CD8-positive, alpha-beta memory T cell (primary cell): Measurements from ENCODE around the gene CAMK4. TPM values are rescaled to one million over a fixed set of nuclear protein-coding genes. Genes with fewer than 3 reads are reported as not detected.

Source experiments
- CTCF ChIA-PET: fragments of 350-600 bp; sonication (Branson Sonifier 250); formaldehyde crosslinking; loops from one replicate; lab custom pipeline; 2021; ENCODE audit warnings: antibody characterized with exemption; lab: Charles Lee
- POLR2A ChIA-PET: fragments of 350-600 bp; sonication (Branson Sonifier 250); formaldehyde crosslinking; loops from one replicate; lab custom pipeline; 2021; ENCODE audit warnings: antibody characterized with exemption; lab: Charles Lee
- DNase-seq, 5 donors: peaks; one replicate each; pipeline versions ENCODE4 v3.0.0 to v3.0.0-alpha.2; 2020 to 2022; ENCODE audit warnings: mixed read lengths in 1 of 5
- H3K27ac ChIP-seq: one replicate; pipeline ENCODE4 v1.7.0; 2013; ENCODE audit warnings: low read depth, mild to moderate bottlenecking, low read length, moderate library complexity
- H3K27me3 ChIP-seq: 2 replicates; pipeline ENCODE4 v1.7.0; 2013; ENCODE audit warnings: low read length, mild to moderate bottlenecking; ENCODE audit not compliant: insufficient read depth, poor library complexity, severe bottlenecking
- H3K36me3 ChIP-seq: 2 replicates; pipeline ENCODE4 v1.7.0; 2013; ENCODE audit warnings: mild to moderate bottlenecking, low read length, moderate library complexity; ENCODE audit not compliant: insufficient read depth
- H3K4me1 ChIP-seq: 2 replicates; pipeline ENCODE4 v1.7.0; 2013; ENCODE audit warnings: mild to moderate bottlenecking, low read length, moderate library complexity; ENCODE audit not compliant: insufficient read depth
- H3K4me3 ChIP-seq: 2 replicates; pipeline ENCODE4 v1.7.0; 2013; ENCODE audit warnings: mild to moderate bottlenecking, low read length
- H3K9me3 ChIP-seq: 2 replicates; pipeline ENCODE4 v1.7.0; 2013; ENCODE audit warnings: mild to moderate bottlenecking, low read length
- H3K27ac Mint-ChIP-seq, 8 donors: one replicate each; pipeline ENCODE4 v1.8.0; 2020 to 2021; ENCODE audit warnings: mixed read lengths in 8 of 8, mild to moderate bottlenecking in 6 of 8, inconsistent platforms in 3 of 8, moderate library complexity in 3 of 8
- H3K27me3 Mint-ChIP-seq, 2 donors: one replicate each; pipeline ENCODE4 v1.8.0; 2020 to 2021; ENCODE audit warnings: mixed read lengths in 2 of 2, mild to moderate bottlenecking in 1 of 2, moderate library complexity in 1 of 2
- H3K36me3 Mint-ChIP-seq, 3 donors: one replicate each; pipeline ENCODE4 v1.8.0; 2020 to 2021; ENCODE audit warnings: mixed read lengths in 3 of 3, inconsistent platforms in 1 of 3, mild to moderate bottlenecking in 1 of 3
- H3K4me1 Mint-ChIP-seq, 3 donors: one replicate each; pipeline ENCODE4 v1.8.0; 2020 to 2021; ENCODE audit warnings: mixed read lengths in 3 of 3, inconsistent platforms in 1 of 3, mild to moderate bottlenecking in 1 of 3
- H3K4me3 Mint-ChIP-seq, 7 donors: one replicate each; pipeline ENCODE4 v1.8.0; 2020 to 2021; ENCODE audit warnings: mixed read lengths in 7 of 7, mild to moderate bottlenecking in 6 of 7, moderate library complexity in 4 of 7, inconsistent platforms in 2 of 7
- H3K9me3 Mint-ChIP-seq, 5 donors: one replicate each; pipeline ENCODE4 v1.8.0; 2020 to 2022; ENCODE audit warnings: mixed read lengths in 5 of 5, mild to moderate bottlenecking in 3 of 5, moderate library complexity in 2 of 5, inconsistent platforms in 1 of 5
- polyA plus RNA-seq: library from polyadenylated mRNA; unstranded; fragments of 300-500 nt; fragmentation: Illumina TruSeq; gene quantifications from one replicate; pipeline ENCODE4 v1.2.3, GENCODE V29; 2021
- total RNA-seq, 2 experiments: library from RNA; stranded (reverse); gene quantifications; one replicate each; pipeline ENCODE4 v1.2.3, GENCODE V29; 2021

The CAMK4 gene
- total and polyA plus RNA-seq, 3 experiments from 2014 or later: 57.4 to 84.5 (median 68.7) TPM

- Mint-ChIP-seq H3K27me3 (no peaks in the 10 kb centered on the region), H3K4me3 (peak overlapping the region; percentile 46 to 80 (median 77)), H3K9me3 (no peaks in the 10 kb centered on the region), H3K27ac (peak overlapping the region; percentile 75 to 99 (median 92)), H3K36me3 (peaks cover 0 to 29% (median 8%) of the 10 kb centered on the region in 3 donors), H3K4me1 (peaks cover 94 to 100% (median 97%) of the 10 kb centered on the region in 3 donors)
- CTCF ChIA-PET: interaction anchor here (0.7 to 3.2 kb wide), 4 partner anchors 9 to 78 kb away, joined by 3 to 26 read pairs (median 10); partner anchors contain the start of gene CAMK4
- Histone ChIP-seq H3K36me3 (no peaks in the 10 kb centered on the region), H3K27me3 (no peaks in the 10 kb centered on the region), H3K4me3 (peak overlapping the region; percentile 35), H3K9me3 (no peaks in the 10 kb centered on the region), H3K27ac (no peak overlapping the region), H3K4me1 (peaks cover 97% of the 10 kb centered on the region)
- DNase-seq: no peak
- POLR2A ChIA-PET: interaction anchor here (0.9 to 1.7 kb wide), 3 partner anchors 10 to 17 kb away, joined by 3 to 6 read pairs (median 3); no protein-coding TSS in a partner anchor
Measured at GRCh38 chr5:111236995-111237394, 12.8 kb downstream of the CAMK4 start.

GRCh38 chr5:111237470-111237869, 13.3 kb downstream of the CAMK4 start:
- no peak for DNase-seq
- POLR2A ChIA-PET: interaction anchor here (0.6 to 1.7 kb wide), 4 partner anchors 11 to 16 kb away, joined by 3 to 6 read pairs (median 3); no protein-coding TSS in a partner anchor
- peak overlapping the region; percentile 75 to 99 (median 92) for H3K27ac Mint-ChIP-seq
- CTCF ChIA-PET: interaction anchor here (1.5 kb wide), 1 partner anchor 41 kb away, joined by 7 read pairs; no protein-coding TSS in a partner anchor
- no peaks in the 10 kb centered on the region for H3K27me3 Mint-ChIP-seq
- Histone ChIP-seq H3K4me1 (peaks cover 97% of the 10 kb centered on the region), H3K27me3 (no peaks in the 10 kb centered on the region), H3K4me3 (peak overlapping the region; percentile 35), H3K9me3 (no peaks in the 10 kb centered on the region), H3K27ac (peak overlapping the region; percentile 2), H3K36me3 (no peaks in the 10 kb centered on the region)
- H3K4me3 Mint-ChIP-seq: peak overlapping the region; percentile 46 to 80 (median 77)
- H3K36me3 Mint-ChIP-seq: peaks cover 0 to 33% (median 10%) of the 10 kb centered on the region in 3 donors
- H3K4me1 Mint-ChIP-seq: peaks cover 92 to 100% (median 97%) of the 10 kb centered on the region in 3 donors
- H3K9me3 Mint-ChIP-seq: no peaks in the 10 kb centered on the region

GRCh38 chr5:111238431-111239225, 14.4 kb downstream of the CAMK4 start:
- Mint-ChIP-seq H3K4me3 (peak overlapping the region; percentile 33 to 80 (median 77)), H3K27ac (peak overlapping the region; percentile 64 to 99 (median 92)), H3K4me1 (peaks cover 92 to 100% (median 98%) of the 10 kb centered on the region in 3 donors), H3K36me3 (peaks cover 0 to 44% (median 11%) of the 10 kb centered on the region in 3 donors), H3K27me3 (no peaks in the 10 kb centered on the region), H3K9me3 (no peaks in the 10 kb centered on the region)
- peak in 1 of 5 donors; percentile 49 for DNase-seq
- Histone ChIP-seq H3K9me3 (no peaks in the 10 kb centered on the region), H3K4me3 (peak overlapping the region; percentile 26), H3K36me3 (no peaks in the 10 kb centered on the region), H3K27ac (no peak overlapping the region), H3K4me1 (peaks cover 97% of the 10 kb centered on the region), H3K27me3 (no peaks in the 10 kb centered on the region)
- CTCF ChIA-PET: interaction anchor here (1.3 to 1.5 kb wide), 2 partner anchors 8 to 15 kb away, joined by 3 to 4 read pairs; no protein-coding TSS in a partner anchor
- POLR2A ChIA-PET: interaction anchor here (0.6 to 0.7 kb wide), 3 partner anchors 17 to 293 kb away, joined by 4 to 6 read pairs (median 6); no protein-coding TSS in a partner anchor

DNA sequence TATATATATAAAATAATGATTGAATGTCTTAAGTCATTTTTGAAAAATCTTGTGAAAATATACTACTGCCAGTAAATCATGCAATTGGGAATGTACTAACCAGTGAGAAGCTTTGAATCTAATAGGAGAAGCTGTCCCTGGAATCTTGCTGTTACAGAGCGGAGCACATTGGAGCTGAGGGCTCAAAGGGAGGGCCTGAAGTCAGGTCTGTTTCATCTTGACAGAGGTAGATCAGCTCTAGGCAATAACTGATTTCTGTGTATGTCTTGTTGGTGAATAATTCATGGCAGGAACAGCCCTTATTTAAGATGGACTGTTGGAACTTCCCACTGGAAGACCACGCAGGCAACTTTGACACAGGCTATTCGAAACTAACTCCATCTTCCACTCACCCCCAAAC, 17.5 kb downstream of the CAMK4 start:
- peaks cover 82 to 98% (median 97%) of the 10 kb centered on the region in 3 donors for H3K4me1 Mint-ChIP-seq
- Histone ChIP-seq H3K4me3 (no peak overlapping the region), H3K9me3 (no peaks in the 10 kb centered on the region), H3K27me3 (no peaks in the 10 kb centered on the region), H3K4me1 (peaks cover 89% of the 10 kb centered on the region), H3K27ac (no peak overlapping the region), H3K36me3 (no peaks in the 10 kb centered on the region)
- no peaks in the 10 kb centered on the region for H3K9me3 Mint-ChIP-seq
- H3K27ac Mint-ChIP-seq: peak overlapping the region in 7 of 8 donors; percentile 25 to 88 (median 44)
- POLR2A ChIA-PET: no interaction called here
- H3K4me3 Mint-ChIP-seq: peak overlapping the region in 1 of 7 donors; percentile 41
- no peaks in the 10 kb centered on the region for H3K27me3 Mint-ChIP-seq
- H3K36me3 Mint-ChIP-seq: peaks cover 0 to 61% (median 15%) of the 10 kb centered on the region in 3 donors
- CTCF ChIA-PET: interaction anchor here (1.0 to 1.3 kb wide), 2 partner anchors 22 to 38 kb away, joined by 3 read pairs; no protein-coding TSS in a partner anchor
- DNase-seq: no peak

GRCh38 chr5:111242606-111243005, 18.4 kb downstream of the CAMK4 start:
- H3K4me1 Mint-ChIP-seq: peaks cover 76 to 93% (median 93%) of the 10 kb centered on the region in 3 donors
- no peaks in the 10 kb centered on the region for H3K27me3 Mint-ChIP-seq
- no peaks in the 10 kb centered on the region for H3K9me3 Mint-ChIP-seq
- Histone ChIP-seq H3K27me3 (no peaks in the 10 kb centered on the region), H3K4me1 (peaks cover 84% of the 10 kb centered on the region), H3K4me3 (no peak overlapping the region), H3K36me3 (no peaks in the 10 kb centered on the region), H3K27ac (no peak overlapping the region), H3K9me3 (no peaks in the 10 kb centered on the region)
- ChIA-PET POLR2A (no interaction called here), CTCF (no interaction called here)
- no peak for DNase-seq
- peak overlapping the region in 1 of 7 donors; percentile 42 for H3K4me3 Mint-ChIP-seq
- peaks cover 0 to 59% (median 16%) of the 10 kb centered on the region in 3 donors for H3K36me3 Mint-ChIP-seq
- peak overlapping the region in 4 of 8 donors; percentile 43 to 92 (median 56) for H3K27ac Mint-ChIP-seq

DNA sequence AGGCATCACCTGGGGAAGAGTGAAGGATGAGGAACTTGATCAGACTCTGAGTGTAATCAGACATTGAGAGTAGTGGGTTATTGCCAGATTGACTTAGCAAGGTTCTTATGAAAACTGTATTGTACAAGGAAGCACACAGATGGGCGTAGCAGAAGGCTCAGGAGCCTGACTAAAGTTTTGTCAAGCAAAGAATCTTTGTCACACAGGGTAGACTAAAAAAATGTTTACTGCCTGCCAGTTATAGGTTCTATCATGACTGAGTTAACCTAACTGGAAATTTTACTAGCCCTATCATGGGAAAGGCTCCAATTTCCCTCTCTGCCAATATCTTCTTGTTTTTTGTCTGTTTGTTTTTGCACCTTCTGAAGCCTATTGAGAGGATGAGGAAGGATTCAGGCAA, 19.1 kb downstream of the CAMK4 start:
- Histone ChIP-seq H3K36me3 (no peaks in the 10 kb centered on the region), H3K27me3 (no peaks in the 10 kb centered on the region), H3K4me3 (no peak overlapping the region), H3K9me3 (no peaks in the 10 kb centered on the region), H3K27ac (no peak overlapping the region), H3K4me1 (peaks cover 84% of the 10 kb centered on the region)
- Mint-ChIP-seq H3K9me3 (no peaks in the 10 kb centered on the region), H3K27me3 (no peaks in the 10 kb centered on the region), H3K4me1 (peaks cover 75 to 93% (median 93%) of the 10 kb centered on the region in 3 donors), H3K4me3 (no peak overlapping the region), H3K36me3 (peaks cover 0 to 63% (median 16%) of the 10 kb centered on the region in 3 donors), H3K27ac (peak overlapping the region in 5 of 8 donors; percentile 48 to 78 (median 72))
- ChIA-PET POLR2A (no interaction called here), CTCF (no interaction called here)
- DNase-seq: no peak

DNA sequence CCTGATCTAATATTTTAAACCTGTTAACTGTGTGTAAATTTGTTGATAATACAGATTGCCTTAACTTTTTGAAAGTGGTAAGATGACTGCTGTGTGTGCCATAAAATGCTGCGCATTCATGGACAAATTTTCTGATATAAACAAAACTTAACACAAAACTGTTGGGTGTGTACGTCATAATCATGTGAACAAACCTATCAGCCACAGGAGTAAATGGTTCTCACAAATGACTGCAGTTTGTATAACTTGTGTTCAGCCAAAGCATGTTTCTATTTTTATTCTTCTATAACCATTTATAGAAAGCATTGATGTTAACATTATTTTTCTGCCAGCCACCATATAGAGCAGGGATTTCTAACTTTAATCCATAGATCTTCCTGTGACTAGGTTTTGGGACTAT, 21.5 kb downstream of the CAMK4 start:
- ChIA-PET CTCF (interaction anchor here (0.8 to 2.4 kb wide), 6 partner anchors 9 to 88 kb away, joined by 3 to 13 read pairs (median 6); partner anchors contain the start of gene CAMK4), POLR2A (no interaction called here)
- H3K36me3 Mint-ChIP-seq: peaks cover 0 to 54% (median 17%) of the 10 kb centered on the region in 3 donors
- no peaks in the 10 kb centered on the region for H3K9me3 Mint-ChIP-seq
- H3K4me3 Mint-ChIP-seq: peak overlapping the region in 1 of 7 donors; percentile 12
- H3K9me3 ChIP-seq: no peaks in the 10 kb centered on the region
- H3K27ac ChIP-seq: no peak overlapping the region
- H3K4me1 ChIP-seq: peaks cover 80% of the 10 kb centered on the region
- peak overlapping the region in 6 of 8 donors; percentile 11 to 71 (median 30) for H3K27ac Mint-ChIP-seq
- peaks cover 67 to 88% (median 87%) of the 10 kb centered on the region in 3 donors for H3K4me1 Mint-ChIP-seq
- H3K36me3 ChIP-seq: no peaks in the 10 kb centered on the region
- DNase-seq: no peak
- H3K4me3 ChIP-seq: no peak overlapping the region
- no peaks in the 10 kb centered on the region for H3K27me3 Mint-ChIP-seq
- H3K27me3 ChIP-seq: no peaks in the 10 kb centered on the region
